Ovary (tissue), 3 donors: Measurements from ENCODE around the gene SIGLEC15.

Experiments
- EP300 ChIP-seq: sonication (generic); formaldehyde crosslinking; IDR thresholded peaks from one replicate; pipeline ENCODE4 v1.6.1; 2017; ENCODE audit warnings: antibody characterized with exemption
- POLR2A ChIP-seq: fragments of 450-650 bp; IDR thresholded peaks from one replicate; pipeline ENCODE4 v1.6.1; 2017; ENCODE audit warnings: antibody characterized with exemption, mild to moderate bottlenecking, moderate library complexity
- TF ChIP-seq, protein P1 (sequence below), 3 donors: fragments of 450-650 bp in 2 of 3; fragments of 200-600 bp in 1 of 3; IDR thresholded peaks; one replicate each; pipeline versions ENCODE4 v1.5.1 to v1.8.0; 2016 to 2022; ENCODE audit warnings: antibody characterized with exemption in 3 of 3, mild to moderate bottlenecking in 1 of 3
- donor health status: DM: no; HTN: no; CAD: no.

DNA sequence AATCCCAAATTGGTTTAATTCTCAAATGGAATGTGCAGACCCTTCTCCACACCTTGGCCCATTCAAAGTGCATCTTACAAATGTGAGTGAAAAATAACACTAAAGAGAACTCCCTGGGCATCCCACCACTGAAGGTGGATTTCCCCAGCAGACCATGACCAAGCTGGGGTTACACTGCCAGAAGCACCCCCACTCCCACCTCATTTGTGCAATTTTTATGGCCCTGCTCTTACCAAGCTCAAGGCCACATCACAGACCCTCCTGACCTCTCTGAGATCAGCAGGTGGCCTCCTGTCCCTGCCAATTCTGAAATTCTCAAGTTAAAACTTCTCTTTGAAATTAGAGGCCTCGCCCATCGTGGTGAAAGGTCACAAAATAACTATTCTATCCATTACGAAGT, 21.6 kb downstream of the SIGLEC15 start:
- no peak for TF ChIP-seq POLR2A
- TF ChIP-seq, protein P1, sequence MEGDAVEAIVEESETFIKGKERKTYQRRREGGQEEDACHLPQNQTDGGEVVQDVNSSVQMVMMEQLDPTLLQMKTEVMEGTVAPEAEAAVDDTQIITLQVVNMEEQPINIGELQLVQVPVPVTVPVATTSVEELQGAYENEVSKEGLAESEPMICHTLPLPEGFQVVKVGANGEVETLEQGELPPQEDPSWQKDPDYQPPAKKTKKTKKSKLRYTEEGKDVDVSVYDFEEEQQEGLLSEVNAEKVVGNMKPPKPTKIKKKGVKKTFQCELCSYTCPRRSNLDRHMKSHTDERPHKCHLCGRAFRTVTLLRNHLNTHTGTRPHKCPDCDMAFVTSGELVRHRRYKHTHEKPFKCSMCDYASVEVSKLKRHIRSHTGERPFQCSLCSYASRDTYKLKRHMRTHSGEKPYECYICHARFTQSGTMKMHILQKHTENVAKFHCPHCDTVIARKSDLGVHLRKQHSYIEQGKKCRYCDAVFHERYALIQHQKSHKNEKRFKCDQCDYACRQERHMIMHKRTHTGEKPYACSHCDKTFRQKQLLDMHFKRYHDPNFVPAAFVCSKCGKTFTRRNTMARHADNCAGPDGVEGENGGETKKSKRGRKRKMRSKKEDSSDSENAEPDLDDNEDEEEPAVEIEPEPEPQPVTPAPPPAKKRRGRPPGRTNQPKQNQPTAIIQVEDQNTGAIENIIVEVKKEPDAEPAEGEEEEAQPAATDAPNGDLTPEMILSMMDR (IDR thresholded peaks at IDR 0.05) = no peak
- TF ChIP-seq EP300 = no peak
